ENCODE measurements around the gene CD74.

Gene CD74

GRCh38 chr5:150391064-150391834 is 21.5 kb downstream of the CD74 start:
- Histone ChIP-seq H3K36me3 (ENCODE audit: control insufficient read depth, insufficient read depth, low read length) (peaks cover 39% of the 10 kb centered on the region), H3K27ac (ENCODE audit: low read depth, low read length) (no peak overlapping the region), H4K8ac (ENCODE audit: low read depth, low read length) (no peak overlapping the region), H2AK5ac (ENCODE audit: low read length) (no peak overlapping the region), H3K56ac (ENCODE audit: low read length) (no peak overlapping the region), H3K4ac (ENCODE audit: low read depth, low read length) (no peak overlapping the region), H3K79me1 (ENCODE audit: low read length) (no peaks in the 10 kb centered on the region), H3K79me2 (ENCODE audit: control insufficient read depth, insufficient read depth, low read length) (no peaks in the 10 kb centered on the region), H2BK120ac (ENCODE audit: low read depth, low read length) (no peak overlapping the region), H3K9ac (ENCODE audit: low read length) (no peak overlapping the region), H3K4me3 (ENCODE audit: low read length) (no peak overlapping the region), H3K4me2 (ENCODE audit: low read length) (no peak overlapping the region), H4K5ac (ENCODE audit: low read length) (no peak overlapping the region), H3K23ac (ENCODE audit: low read length) (no peak overlapping the region), H3K4me1 (ENCODE audit: control insufficient read depth, low read depth, low read length) (no peaks in the 10 kb centered on the region), H3K18ac (ENCODE audit: low read length) (no peak overlapping the region), H2BK5ac (ENCODE audit: low read length) (no peak overlapping the region), H2BK15ac (replicated peaks; ENCODE audit: low read depth) (no peak overlapping the region), H3K27me3 (ENCODE audit: insufficient read depth, low read length, poor library complexity) (no peaks in the 10 kb centered on the region)
- WGBS (ENCODE audit: extremely low coverage, insufficient coverage, low lambda C conversion rate), result no CpG with 5 or more reads among the region's 13 CpGs
- DNase-seq, result no peak

GRCh38 chr5:150389531-150390266 is 23.0 kb downstream of the CD74 start:
- Histone ChIP-seq H4K5ac (ENCODE audit: low read length) (no peak overlapping the region), H3K23ac (ENCODE audit: low read length) (no peak overlapping the region), H2BK120ac (ENCODE audit: low read depth, low read length) (no peak overlapping the region), H3K27ac (ENCODE audit: low read depth, low read length) (no peak overlapping the region), H3K18ac (ENCODE audit: low read length) (no peak overlapping the region), H3K4me1 (ENCODE audit: control insufficient read depth, low read depth, low read length) (no peaks in the 10 kb centered on the region), H3K79me1 (ENCODE audit: low read length) (no peaks in the 10 kb centered on the region), H2BK5ac (ENCODE audit: low read length) (no peak overlapping the region), H3K9ac (ENCODE audit: low read length) (no peak overlapping the region), H3K27me3 (ENCODE audit: insufficient read depth, low read length, poor library complexity) (no peaks in the 10 kb centered on the region), H3K79me2 (ENCODE audit: control insufficient read depth, insufficient read depth, low read length) (no peaks in the 10 kb centered on the region), H3K36me3 (ENCODE audit: control insufficient read depth, insufficient read depth, low read length) (peaks cover 35% of the 10 kb centered on the region), H3K4me3 (ENCODE audit: low read length) (no peak overlapping the region), H3K4me2 (ENCODE audit: low read length) (no peak overlapping the region), H2BK15ac (replicated peaks; ENCODE audit: low read depth) (no peak overlapping the region), H3K56ac (ENCODE audit: low read length) (no peak overlapping the region), H2AK5ac (ENCODE audit: low read length) (no peak overlapping the region), H3K4ac (ENCODE audit: low read depth, low read length) (no peak overlapping the region), H4K8ac (ENCODE audit: low read depth, low read length) (no peak overlapping the region)
- no CpG with 5 or more reads among the region's 13 CpGs for WGBS (ENCODE audit: extremely low coverage, insufficient coverage, low lambda C conversion rate)
- DNase-seq, result peak; percentile 31

- H3K4me1 ChIP-seq (ENCODE audit: control insufficient read depth, low read depth, low read length), result no peaks in the 10 kb centered on the region
- H3K4me2 ChIP-seq (ENCODE audit: low read length), result no peak overlapping the region
- no peak overlapping the region for H3K18ac ChIP-seq (ENCODE audit: low read length)
- no peak overlapping the region for H3K9ac ChIP-seq (ENCODE audit: low read length)
- no peak for DNase-seq
- WGBS (ENCODE audit: extremely low coverage, insufficient coverage, low lambda C conversion rate), result no CpG with 5 or more reads among the region's 15 CpGs
- H3K56ac ChIP-seq (ENCODE audit: low read length), result no peak overlapping the region
- H3K27ac ChIP-seq (ENCODE audit: low read depth, low read length), result no peak overlapping the region
- no peak overlapping the region for H3K23ac ChIP-seq (ENCODE audit: low read length)
- H3K36me3 ChIP-seq (ENCODE audit: control insufficient read depth, insufficient read depth, low read length), result peaks cover 32% of the 10 kb centered on the region
- H2AK5ac ChIP-seq (ENCODE audit: low read length), result no peak overlapping the region
- H3K79me1 ChIP-seq (ENCODE audit: low read length), result no peaks in the 10 kb centered on the region
- no peak overlapping the region for H3K4ac ChIP-seq (ENCODE audit: low read depth, low read length)
- H3K27me3 ChIP-seq (ENCODE audit: insufficient read depth, low read length, poor library complexity), result no peaks in the 10 kb centered on the region
- no peak overlapping the region for H2BK5ac ChIP-seq (ENCODE audit: low read length)
- H2BK120ac ChIP-seq (ENCODE audit: low read depth, low read length), result no peak overlapping the region
- H4K8ac ChIP-seq (ENCODE audit: low read depth, low read length), result no peak overlapping the region
- H3K4me3 ChIP-seq (ENCODE audit: low read length), result no peak overlapping the region
- no peak overlapping the region for H2BK15ac ChIP-seq (replicated peaks; ENCODE audit: low read depth)
- H3K79me2 ChIP-seq (ENCODE audit: control insufficient read depth, insufficient read depth, low read length), result no peaks in the 10 kb centered on the region
- H4K5ac ChIP-seq (ENCODE audit: low read length), result no peak overlapping the region
These were observed 26.5 kb downstream of the CD74 start for GRCh38 chr5:150386024-150386855.

GRCh38 chr5:150384701-150385100 is 28.0 kb downstream of the CD74 start:
- Histone ChIP-seq H3K4me2 (ENCODE audit: low read length) (no peak overlapping the region), H4K5ac (ENCODE audit: low read length) (no peak overlapping the region), H3K27ac (ENCODE audit: low read depth, low read length) (no peak overlapping the region), H2BK5ac (ENCODE audit: low read length) (no peak overlapping the region), H2AK5ac (ENCODE audit: low read length) (no peak overlapping the region), H3K4me1 (ENCODE audit: control insufficient read depth, low read depth, low read length) (no peaks in the 10 kb centered on the region), H4K8ac (ENCODE audit: low read depth, low read length) (no peak overlapping the region), H3K18ac (ENCODE audit: low read length) (no peak overlapping the region), H2BK120ac (ENCODE audit: low read depth, low read length) (no peak overlapping the region), H3K4me3 (ENCODE audit: low read length) (no peak overlapping the region), H3K79me2 (ENCODE audit: control insufficient read depth, insufficient read depth, low read length) (no peaks in the 10 kb centered on the region), H2BK15ac (replicated peaks; ENCODE audit: low read depth) (no peak overlapping the region), H3K27me3 (ENCODE audit: insufficient read depth, low read length, poor library complexity) (no peaks in the 10 kb centered on the region), H3K23ac (ENCODE audit: low read length) (no peak overlapping the region), H3K56ac (ENCODE audit: low read length) (no peak overlapping the region), H3K4ac (ENCODE audit: low read depth, low read length) (no peak overlapping the region), H3K79me1 (ENCODE audit: low read length) (no peaks in the 10 kb centered on the region), H3K36me3 (ENCODE audit: control insufficient read depth, insufficient read depth, low read length) (peaks cover 34% of the 10 kb centered on the region), H3K9ac (ENCODE audit: low read length) (no peak overlapping the region)
- DNase-seq, result no peak
- WGBS (ENCODE audit: extremely low coverage, insufficient coverage, low lambda C conversion rate), result no CpG with 5 or more reads among the region's 5 CpGs

- Histone ChIP-seq H3K79me1 (ENCODE audit: low read length) (no peaks in the 10 kb centered on the region), H3K4me3 (ENCODE audit: low read length) (no peak overlapping the region), H2AK5ac (ENCODE audit: low read length) (no peak overlapping the region), H2BK15ac (replicated peaks; ENCODE audit: low read depth) (no peak overlapping the region), H3K56ac (ENCODE audit: low read length) (no peak overlapping the region), H3K4ac (ENCODE audit: low read depth, low read length) (no peak overlapping the region), H2BK120ac (ENCODE audit: low read depth, low read length) (no peak overlapping the region), H3K27me3 (ENCODE audit: insufficient read depth, low read length, poor library complexity) (no peaks in the 10 kb centered on the region), H3K4me1 (ENCODE audit: control insufficient read depth, low read depth, low read length) (no peaks in the 10 kb centered on the region), H3K9ac (ENCODE audit: low read length) (no peak overlapping the region), H4K8ac (ENCODE audit: low read depth, low read length) (no peak overlapping the region), H3K23ac (ENCODE audit: low read length) (no peak overlapping the region), H4K5ac (ENCODE audit: low read length) (no peak overlapping the region), H3K4me2 (ENCODE audit: low read length) (no peak overlapping the region), H3K27ac (ENCODE audit: low read depth, low read length) (no peak overlapping the region), H3K79me2 (ENCODE audit: control insufficient read depth, insufficient read depth, low read length) (no peaks in the 10 kb centered on the region), H3K36me3 (ENCODE audit: control insufficient read depth, insufficient read depth, low read length) (peaks cover 54% of the 10 kb centered on the region), H2BK5ac (ENCODE audit: low read length) (no peak overlapping the region), H3K18ac (ENCODE audit: low read length) (no peak overlapping the region)
- DNase-seq, result peak; percentile 80
- no CpG with 5 or more reads among the region's 5 CpGs for WGBS (ENCODE audit: extremely low coverage, insufficient coverage, low lambda C conversion rate)
These were observed 34.6 kb downstream of the CD74 start for GRCh38 chr5:150377964-150378694.

All from mesendoderm (in vitro differentiated cells).